ENCODE data around the gene TMEM121B.

- TF ChIP-seq CTCF (IDR thresholded peaks at IDR 0.05; ENCODE audit: low read depth, low read length, missing input control) (no peak), EGR1 (IDR thresholded peaks at IDR 0.05; ENCODE audit: low read depth in 2 of 2) (no peak), REST (IDR thresholded peaks at IDR 0.05) (no peak), TAF1 (conservative IDR thresholded peaks at IDR 0.05) (no peak), MAX (IDR thresholded peaks at IDR 0.05) (no peak), ATF3 (IDR thresholded peaks at IDR 0.05) (no peak), JUND (IDR thresholded peaks at IDR 0.05) (no peak), FOXA1 (IDR thresholded peaks at IDR 0.05) (no peak), RAD21 (IDR thresholded peaks at IDR 0.05) (no peak), GABPA (IDR thresholded peaks at IDR 0.05 in 1 of 2, conservative IDR thresholded peaks at IDR 0.05 in 1 of 2) (no peak)
Measured at GRCh38 chr22:17097701-17098100, 23.5 kb downstream of the TMEM121B start.

Data from liver (tissue), 3 donors.